Naive thymus-derived CD4-positive, alpha-beta T cell (primary cell): Measurements from ENCODE around the gene YKT6. TPM values are rescaled to one million over a fixed set of nuclear protein-coding genes. Genes with fewer than 3 reads are reported as not detected.
"Not testable (repeated sequence)": the region's sequence is repeated elsewhere in the genome, so short reads cannot be mapped to it uniquely, and the experiment has no call there.

Source experiments
- ATAC-seq: fragments of 150-1000 bp; cut with Tn5 transposase; 2 replicates; pipeline ENCODE4 v1.10.0; 2021; ENCODE audit warnings: mild to moderate bottlenecking, moderate library complexity
- CTCF ChIA-PET: fragments of 350-600 bp; sonication (Branson Sonifier 250); formaldehyde crosslinking; loops from one replicate; lab custom pipeline; 2021; ENCODE audit warnings: antibody characterized with exemption; lab: Charles Lee
- POLR2A ChIA-PET: fragments of 350-600 bp; sonication (Branson Sonifier 250); formaldehyde crosslinking; loops from one replicate; lab custom pipeline; 2021; ENCODE audit warnings: antibody characterized with exemption, inconsistent platforms; lab: Charles Lee
- DNase-seq, 9 donors: peaks; one replicate each; pipeline versions ENCODE4 v3.0.0 to v3.0.0-alpha.2; 2020 to 2022; ENCODE audit warnings: mixed read lengths in 1 of 9
- H3K27ac ChIP-seq: one replicate; pipeline ENCODE4 v1.7.0; 2013; ENCODE audit warnings: mild to moderate bottlenecking, low read depth, low read length, moderate library complexity
- H3K27me3 ChIP-seq, 2 donors: one replicate each; pipeline ENCODE4 v1.7.0; 2013; ENCODE audit warnings: low read length in 2 of 2, mild to moderate bottlenecking in 2 of 2, moderate library complexity in 2 of 2; ENCODE audit not compliant: control insufficient read depth in 2 of 2, insufficient read depth in 2 of 2
- H3K36me3 ChIP-seq, 3 experiments: 1 replicate in 2 of 3; 2 replicates in 1 of 3; pipeline ENCODE4 v1.7.0; 2013; ENCODE audit warnings: low read length in 3 of 3, mild to moderate bottlenecking in 3 of 3, moderate library complexity in 1 of 3; ENCODE audit not compliant: insufficient read depth in 3 of 3, control insufficient read depth in 2 of 3
- H3K4me1 ChIP-seq, 2 donors: one replicate each; pipeline ENCODE4 v1.7.0; 2013; ENCODE audit warnings: low read length in 2 of 2, mild to moderate bottlenecking in 2 of 2, moderate library complexity in 1 of 2; ENCODE audit not compliant: control insufficient read depth in 2 of 2, insufficient read depth in 2 of 2
- H3K4me3 ChIP-seq: 2 replicates; pipeline ENCODE4 v1.7.0; 2013; ENCODE audit warnings: mild to moderate bottlenecking, low read length
- H3K9me3 ChIP-seq, 3 experiments: 1 replicate in 2 of 3; 2 replicates in 1 of 3; pipeline ENCODE4 v1.7.0; 2013; ENCODE audit warnings: low read length in 3 of 3; ENCODE audit not compliant: control insufficient read depth in 2 of 3
- H3K27ac Mint-ChIP-seq, 9 donors: one replicate each; pipeline ENCODE4 v1.8.0; 2020 to 2022; ENCODE audit warnings: mixed read lengths in 9 of 9, mild to moderate bottlenecking in 8 of 9, moderate library complexity in 5 of 9, inconsistent platforms in 2 of 9
- H3K27me3 Mint-ChIP-seq, 5 donors: one replicate each; pipeline ENCODE4 v1.8.0; 2021 to 2022; ENCODE audit warnings: mixed read lengths in 5 of 5, mild to moderate bottlenecking in 1 of 5
- H3K36me3 Mint-ChIP-seq, 5 donors: one replicate each; pipeline ENCODE4 v1.8.0; 2020 to 2022; ENCODE audit warnings: mixed read lengths in 5 of 5, mild to moderate bottlenecking in 3 of 5, inconsistent platforms in 1 of 5
- H3K4me1 Mint-ChIP-seq, 7 donors: one replicate each; pipeline ENCODE4 v1.8.0; 2020 to 2022; ENCODE audit warnings: mixed read lengths in 7 of 7, mild to moderate bottlenecking in 3 of 7, inconsistent platforms in 1 of 7
- H3K4me3 Mint-ChIP-seq, 10 donors: one replicate each; pipeline ENCODE4 v1.8.0; 2020 to 2022; ENCODE audit warnings: mild to moderate bottlenecking in 10 of 10, mixed read lengths in 10 of 10, moderate library complexity in 6 of 10, inconsistent platforms in 2 of 10
- H3K9me3 Mint-ChIP-seq, 11 donors: one replicate each; pipeline ENCODE4 v1.8.0; 2020 to 2022; ENCODE audit warnings: mixed read lengths in 11 of 11, mild to moderate bottlenecking in 4 of 11, inconsistent platforms in 1 of 11, moderate library complexity in 1 of 11
- intact Hi-C, 2 donors: fragments of 100-400 bp; cut with micrococcal nuclease; formaldehyde crosslinking; loops; one replicate each; pipeline ENCODE4 v1.15.1; 2023
- polyA plus RNA-seq, 2 donors: library from polyadenylated mRNA; unstranded; fragments of 300-500 nt; fragmentation: Illumina TruSeq; gene quantifications; one replicate each; pipeline ENCODE4 v1.2.3, GENCODE V29; 2021
- total RNA-seq, 6 experiments: library from RNA in 5 of 6; stranded (reverse) in 5 of 6; gene quantifications; 1 replicate in 5 of 6; 2 replicates in 1 of 6; pipeline ENCODE4 v1.2.3 and lab custom pipeline; 2021 to 2026

The YKT6 gene
- total and polyA plus RNA-seq, 7 experiments from 2014 or later: 32.6 to 80.9 (median 59.9) TPM

- H3K4me3 ChIP-seq, H3K36me3 ChIP-seq, ATAC-seq, H3K9me3 ChIP-seq, intact Hi-C loops, H3K4me1 ChIP-seq, DNase-seq, H3K27me3 ChIP-seq, H3K4me3 Mint-ChIP-seq, H3K27ac ChIP-seq, H3K27ac Mint-ChIP-seq, H3K36me3 Mint-ChIP-seq, CTCF ChIA-PET: not testable (repeated sequence)
- Mint-ChIP-seq H3K4me1 (peaks cover 5 to 12% (median 8%) of the 10 kb centered on the region in 7 donors), H3K9me3 (peaks cover 0 to 12% (median 3%) of the 10 kb centered on the region in 11 donors), H3K27me3 (peaks cover 0 to 27% (median 0%) of the 10 kb centered on the region in 5 donors)
- POLR2A ChIA-PET: interaction anchor here (0.8 kb wide), 1 partner anchor 104 kb away, joined by 3 read pairs; no protein-coding TSS in a partner anchor
Measured at GRCh38 chr7:44171901-44172300, 28.9 kb upstream of the YKT6 start.

GRCh38 chr7:44172352-44172751 is 28.4 kb upstream of the YKT6 start:
- CTCF ChIA-PET: no interaction called here
- intact Hi-C loops: no loop called here
- H3K27me3 ChIP-seq: no peaks in the 10 kb centered on the region
- POLR2A ChIA-PET: interaction anchor here (0.8 kb wide), 1 partner anchor 105 kb away, joined by 3 read pairs; no protein-coding TSS in a partner anchor
- no peaks in the 10 kb centered on the region for H3K36me3 ChIP-seq
- no peaks in the 10 kb centered on the region for H3K9me3 ChIP-seq
- Mint-ChIP-seq H3K27me3 (peaks cover 0 to 24% (median 0%) of the 10 kb centered on the region in 5 donors), H3K4me3 (no peak overlapping the region), H3K9me3 (peaks cover 0 to 12% (median 3%) of the 10 kb centered on the region in 11 donors), H3K4me1 (peaks cover 5 to 11% (median 7%) of the 10 kb centered on the region in 7 donors), H3K27ac (no peak overlapping the region), H3K36me3 (peaks cover 0 to 3% (median 0%) of the 10 kb centered on the region in 5 donors)
- no peak for ATAC-seq
- H3K4me3 ChIP-seq: no peak overlapping the region
- H3K4me1 ChIP-seq: no peaks in the 10 kb centered on the region
- no peak for DNase-seq
- H3K27ac ChIP-seq: no peak overlapping the region

- Histone ChIP-seq H3K4me1 (no peaks in the 10 kb centered on the region), H3K9me3 (no peaks in the 10 kb centered on the region), H3K4me3 (no peak overlapping the region), H3K27ac (no peak overlapping the region), H3K36me3 (no peaks in the 10 kb centered on the region), H3K27me3 (no peaks in the 10 kb centered on the region)
- H3K27me3 Mint-ChIP-seq: peaks cover 0 to 23% (median 3%) of the 10 kb centered on the region in 5 donors
- intact Hi-C loops: no loop called here
- no peak overlapping the region for H3K27ac Mint-ChIP-seq
- DNase-seq (no peak), ATAC-seq (no peak)
- POLR2A ChIA-PET: interaction anchor here (0.8 kb wide), 1 partner anchor 105 kb away, joined by 3 read pairs; no protein-coding TSS in a partner anchor
- CTCF ChIA-PET: no interaction called here
- H3K4me3 Mint-ChIP-seq: no peak overlapping the region
- peaks cover under 1 to 5% (median 2%) of the 10 kb centered on the region in 7 donors for H3K4me1 Mint-ChIP-seq
- peaks cover 0 to 12% (median 3%) of the 10 kb centered on the region in 11 donors for H3K9me3 Mint-ChIP-seq
- peaks cover 0 to 3% (median 0%) of the 10 kb centered on the region in 5 donors for H3K36me3 Mint-ChIP-seq
Measured at GRCh38 chr7:44172803-44173424, 27.9 kb upstream of the YKT6 start.

- peaks cover 0 to 25% (median 4%) of the 10 kb centered on the region in 5 donors for H3K27me3 Mint-ChIP-seq
- H3K9me3 Mint-ChIP-seq: peaks cover 0 to 12% (median 3%) of the 10 kb centered on the region in 11 donors
- no peak overlapping the region for H3K4me3 Mint-ChIP-seq
- intact Hi-C loops: no loop called here
- DNase-seq (no peak), ATAC-seq (no peak)
- Histone ChIP-seq H3K36me3 (no peaks in the 10 kb centered on the region), H3K4me3 (no peak overlapping the region), H3K27me3 (no peaks in the 10 kb centered on the region), H3K4me1 (no peaks in the 10 kb centered on the region), H3K9me3 (no peaks in the 10 kb centered on the region), H3K27ac (no peak overlapping the region)
- CTCF ChIA-PET: no interaction called here
- no peak overlapping the region for H3K27ac Mint-ChIP-seq
- H3K36me3 Mint-ChIP-seq: peaks cover 0 to 3% (median 0%) of the 10 kb centered on the region in 5 donors
- POLR2A ChIA-PET: no interaction called here
- peaks cover 0 to 3% (median 0%) of the 10 kb centered on the region in 7 donors for H3K4me1 Mint-ChIP-seq
Measured at GRCh38 chr7:44173911-44174693, 26.7 kb upstream of the YKT6 start.

GRCh38 chr7:44174694-44174948 is 26.2 kb upstream of the YKT6 start:
- DNase-seq, H3K4me1 Mint-ChIP-seq, H3K9me3 ChIP-seq, H3K36me3 Mint-ChIP-seq, H3K4me3 Mint-ChIP-seq, intact Hi-C loops, ATAC-seq, H3K27me3 ChIP-seq, H3K4me1 ChIP-seq, H3K27ac Mint-ChIP-seq, H3K27ac ChIP-seq, H3K36me3 ChIP-seq, H3K4me3 ChIP-seq: not testable (repeated sequence)
- POLR2A ChIA-PET: interaction anchor here (0.8 kb wide), 1 partner anchor 24 kb away, joined by 3 read pairs; no protein-coding TSS in a partner anchor
- peaks cover 0 to 27% (median 8%) of the 10 kb centered on the region in 5 donors for H3K27me3 Mint-ChIP-seq
- CTCF ChIA-PET: interaction anchor here (0.6 kb wide), 1 partner anchor 633 kb away, joined by 4 read pairs; no protein-coding TSS in a partner anchor
- peaks cover 0 to 12% (median 3%) of the 10 kb centered on the region in 11 donors for H3K9me3 Mint-ChIP-seq

- Mint-ChIP-seq H3K27ac (no peak overlapping the region), H3K9me3 (peaks cover 0 to 10% (median 2%) of the 10 kb centered on the region in 11 donors), H3K36me3 (peaks cover 0 to 3% (median 0%) of the 10 kb centered on the region in 5 donors), H3K4me3 (no peak overlapping the region), H3K27me3 (peaks cover 0 to 26% (median 8%) of the 10 kb centered on the region in 5 donors), H3K4me1 (peaks cover 0 to 3% (median 0%) of the 10 kb centered on the region in 7 donors)
- POLR2A ChIA-PET: no interaction called here
- CTCF ChIA-PET: interaction anchor here (0.6 kb wide), 1 partner anchor 110 kb away, joined by 3 read pairs; the partner anchor contains the start of gene PGAM2
- DNase-seq (no peak), ATAC-seq (no peak)
- intact Hi-C loops: no loop called here
- H3K27me3 ChIP-seq: no peaks in the 10 kb centered on the region
- H3K4me3 ChIP-seq: no peak overlapping the region
- no peaks in the 10 kb centered on the region for H3K9me3 ChIP-seq
- no peaks in the 10 kb centered on the region for H3K4me1 ChIP-seq
- no peaks in the 10 kb centered on the region for H3K36me3 ChIP-seq
- no peak overlapping the region for H3K27ac ChIP-seq
Measured at GRCh38 chr7:44175730-44176129, 25.0 kb upstream of the YKT6 start.
